ENCODE measurements around the gene TMEM130.

Gene TMEM130

GRCh38 chr7:98864731-98865453, 4.9 kb downstream of the TMEM130 start:
- no peak for TF ChIP-seq CTCF (conservative IDR thresholded peaks at IDR 0.05; ENCODE audit: low read depth, low read length)
- no peak for DNase-seq (ENCODE audit: low read depth)

GRCh38 chr7:98863601-98864000, 6.2 kb downstream of the TMEM130 start:
- DNase-seq (ENCODE audit: low read depth), result no peak
- TF ChIP-seq CTCF (conservative IDR thresholded peaks at IDR 0.05; ENCODE audit: low read depth, low read length), result no peak
- H3K4me3 ChIP-seq (ENCODE audit: low read length), result no peak overlapping the region

More at GRCh38 chr7:98864731-98865453, 4.9 kb downstream of the TMEM130 start:
- H3K4me3 ChIP-seq (ENCODE audit: low read length), result no peak overlapping the region

- no peak overlapping the region for H3K4me3 ChIP-seq (ENCODE audit: low read length)
- no peak for DNase-seq (ENCODE audit: low read depth)
- TF ChIP-seq CTCF (conservative IDR thresholded peaks at IDR 0.05; ENCODE audit: low read depth, low read length), result no peak
Measured at GRCh38 chr7:98862716-98863420, 6.9 kb downstream of the TMEM130 start.

GRCh38 chr7:98862203-98862602, 7.6 kb downstream of the TMEM130 start:
- no peak overlapping the region for H3K4me3 ChIP-seq (ENCODE audit: low read length)
- no peak for TF ChIP-seq CTCF (conservative IDR thresholded peaks at IDR 0.05; ENCODE audit: low read depth, low read length)
- no peak for DNase-seq (ENCODE audit: low read depth)

- TF ChIP-seq CTCF (conservative IDR thresholded peaks at IDR 0.05; ENCODE audit: low read depth, low read length), result no peak
- DNase-seq (ENCODE audit: low read depth), result no peak
- H3K4me3 ChIP-seq (ENCODE audit: low read length), result no peak overlapping the region
Measured at GRCh38 chr7:98860071-98860470, 9.7 kb downstream of the TMEM130 start.

GRCh38 chr7:98855610-98856422, 14.0 kb downstream of the TMEM130 start:
- no peak for DNase-seq (ENCODE audit: low read depth)
- TF ChIP-seq CTCF (conservative IDR thresholded peaks at IDR 0.05; ENCODE audit: low read depth, low read length), result no peak
- H3K4me3 ChIP-seq (ENCODE audit: low read length), result no peak overlapping the region
